Activated T-cell treated with anti-CD3 and anti-CD28 coated beads for 1 hour (primary cell): ENCODE results near the gene NELFA.

ENCODE experiments used
- DNase-seq: peaks from one replicate; pipeline ENCODE4 v3.0.0-alpha.2; 2020; ENCODE audit warnings: low read depth

Gene NELFA

DNA sequence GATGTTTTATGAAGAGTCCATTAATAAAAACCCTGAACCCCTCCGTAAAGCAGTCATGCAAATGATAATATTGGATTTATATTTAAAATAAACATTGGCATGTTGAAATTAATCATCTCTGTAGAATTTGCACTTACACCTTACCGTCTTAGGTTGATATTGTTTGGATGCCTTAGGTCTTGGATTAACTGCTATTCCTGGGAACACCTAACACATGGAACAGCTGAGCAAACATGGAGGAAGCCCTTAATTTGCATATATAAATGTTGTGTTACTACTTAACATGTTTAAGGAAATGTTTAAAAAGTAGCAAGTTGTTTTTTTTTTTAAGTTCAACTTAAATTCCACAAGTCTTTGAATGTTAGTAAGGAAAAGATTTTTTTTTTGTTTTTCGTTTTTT, 75.1 kb downstream of the NELFA start:
- no peak for DNase-seq

GRCh38 chr4:1932736-1933135, 76.0 kb downstream of the NELFA start:
- no peak for DNase-seq
